Stomach (tissue), 4 donors: Measurements from ENCODE around the gene GPR37.

Experiments used
- CTCF ChIP-seq, 7 experiments: fragments of 450-650 bp in 4 of 7; fragments of 200-600 bp in 3 of 7; sonication (generic) in 3 of 7; IDR thresholded peaks; one replicate each; pipeline ENCODE4 v1.5.1; 2016 to 2019; ENCODE audit warnings: antibody characterized with exemption in 7 of 7, control low read depth in 2 of 7, mild to moderate bottlenecking in 1 of 7
- POLR2AphosphoS5 ChIP-seq, 3 donors: sonication (generic); formaldehyde crosslinking; IDR thresholded peaks; one replicate each; pipeline ENCODE4 v1.6.1; 2016; ENCODE audit warnings: antibody characterized with exemption in 3 of 3

- TF ChIP-seq POLR2AphosphoS5 (IDR thresholded peaks at IDR 0.05) = no peak
- no peak for TF ChIP-seq CTCF (IDR thresholded peaks at IDR 0.05)
Observed at GRCh38 chr7:124779194-124779593, 13.6 kb upstream of the GPR37 start.
